Activated CD4-positive, alpha-beta T cell treated with anti-CD3 and anti-CD28 coated beads, Interleukin-2, amount 50 U/mL, for 48 hours (primary cell): ENCODE data around the gene TLK1.

Experiments
- DNase-seq, 2 experiments: peaks; one replicate each; pipeline ENCODE4 v3.0.0-alpha.2; 2020

TLK1 gene

GRCh38 chr2:170953941-170954340, 206.8 kb downstream of the TLK1 start:
- DNase-seq = no peak

GRCh38 chr2:170950221-170950761, 210.4 kb downstream of the TLK1 start:
- no peak for DNase-seq

GRCh38 chr2:170949415-170949814, 211.3 kb downstream of the TLK1 start:
- DNase-seq = no peak

- no peak for DNase-seq
Observed at GRCh38 chr2:170944545-170944944, 216.1 kb downstream of the TLK1 start.

GRCh38 chr2:170943596-170943995, 217.1 kb downstream of the TLK1 start:
- no peak for DNase-seq

GRCh38 chr2:170943041-170943440, 217.7 kb downstream of the TLK1 start:
- DNase-seq = no peak

GRCh38 chr2:170942615-170943014, 218.1 kb downstream of the TLK1 start:
- no peak for DNase-seq
